HepG2 (cell line): ENCODE results near the gene TNNI2. TPM values are rescaled to one million over a fixed set of nuclear protein-coding genes. Genes with fewer than 3 reads are reported as not detected.

Experiments
- ATAC-seq: fragments of 200-7000 bp; cut with Tn5 transposase; 3 replicates; pipeline ENCODE4 v1.9.1; 2020; ENCODE audit warnings: mild to moderate bottlenecking, moderate library complexity
- BruUV-seq: library from RNA; stranded (reverse); fragments of 400-500 nt; replicated peaks from 2 replicates; lab custom pipeline; 2021; lab: Mats Ljungman, UMichigan
- CTCF ChIA-PET: fragments of 300-600 bp; formaldehyde crosslinking; extraction: SDS; loops from one replicate; lab custom pipeline; 2021; ENCODE audit warnings: low total read pairs, inconsistent platforms, low intra/inter-chr PET ratio; lab: Yijun Ruan, JAX
- POLR2A ChIA-PET: fragments of 350-600 bp; sonication (Branson Sonifier 250); formaldehyde crosslinking; loops from one replicate; lab custom pipeline; 2020; ENCODE audit warnings: antibody characterized with exemption, inconsistent platforms; lab: Yijun Ruan, JAX
- DNase-seq: peaks from one replicate; pipeline ENCODE4 v3.0.0-alpha.2; 2015; ENCODE audit warnings: low spot score
- FAIRE-seq: peaks from 3 replicates; lab custom pipeline; 2011; peaks lifted over from hg19 to GRCh38; lab: Jason Lieb, UNC
- H2AFZ ChIP-seq: one replicate; pipeline ENCODE4 v1.6.1; 2011; ENCODE audit warnings: low read length, inconsistent platforms
- H3K27ac ChIP-seq: fragments of 300-600 bp; 3 replicates; pipeline ENCODE4 v1.8.0; 2011; ENCODE audit warnings: mixed run types, mild to moderate bottlenecking, mixed read lengths, low read length, inconsistent platforms; ENCODE audit not compliant: insufficient read depth; ENCODE audit errors: extremely low read length
- H3K27me3 ChIP-seq, 2 experiments: fragments of 200-600 bp in 1 of 2; 2 replicates in 1 of 2; 3 replicates in 1 of 2; pipeline versions ENCODE4 v1.6.0 to v1.8.0; 2011; ENCODE audit warnings: low read length in 2 of 2, mild to moderate bottlenecking in 2 of 2, moderate library complexity in 2 of 2, inconsistent platforms in 1 of 2; ENCODE audit not compliant: insufficient read depth in 2 of 2, control insufficient read depth in 1 of 2
- H3K36me3 ChIP-seq, 2 experiments: fragments of 200-600 bp in 1 of 2; replicated peaks in 1 of 2; 2 replicates in 1 of 2; 3 replicates in 1 of 2; pipeline versions ENCODE4 v1.5.1 to v1.8.0; 2011; ENCODE audit warnings: low read length in 2 of 2, inconsistent platforms in 1 of 2; ENCODE audit not compliant: insufficient read depth in 2 of 2, control insufficient read depth in 1 of 2
- H3K4me1 ChIP-seq: 2 replicates; pipeline ENCODE4 v1.5.1; 2012; ENCODE audit warnings: low read length, inconsistent platforms; ENCODE audit not compliant: insufficient read depth
- H3K4me2 ChIP-seq: 2 replicates; pipeline ENCODE4 v1.6.0; 2011; ENCODE audit warnings: low read depth, low read length, inconsistent platforms
- H3K4me3 ChIP-seq, 3 experiments: fragments of 200-600 bp in 1 of 3; sonication (generic), shearing (Covaris generic) in 1 of 3; replicated peaks in 1 of 3; 2 replicates each; pipeline ENCODE4 v1.5.1; 2011 to 2016; ENCODE audit warnings: low read length in 3 of 3, inconsistent platforms in 2 of 3, low read depth in 2 of 3, mild to moderate bottlenecking in 2 of 3, control low read depth in 1 of 3, mixed read lengths in 1 of 3; ENCODE audit not compliant: insufficient read depth in 1 of 3
- H3K79me2 ChIP-seq: one replicate; pipeline ENCODE4 v1.6.1; 2011; ENCODE audit warnings: low read length, inconsistent platforms; ENCODE audit not compliant: insufficient read depth
- H3K9ac ChIP-seq: 2 replicates; pipeline ENCODE4 v1.6.0; 2011; ENCODE audit warnings: mild to moderate bottlenecking, low read depth, low read length, inconsistent platforms; ENCODE audit not compliant: insufficient read depth
- H3K9me3 ChIP-seq: 2 replicates; pipeline ENCODE4 v1.5.1; 2012; ENCODE audit warnings: mild to moderate bottlenecking, low read length
- H4K20me1 ChIP-seq: 2 replicates; pipeline ENCODE4 v1.6.0; 2011; ENCODE audit warnings: inconsistent platforms, mild to moderate bottlenecking, low read length, moderate library complexity; ENCODE audit not compliant: insufficient read depth
- BORCS8-MEF2B ChIP-seq: sonication (generic); formaldehyde crosslinking; IDR thresholded peaks from 2 replicates; pipeline ENCODE4 v1.8.0; 2022; ENCODE audit warnings: mild to moderate bottlenecking, missing genetic modification reagents
- KAT8 ChIP-seq: IDR thresholded peaks from 2 replicates; pipeline ENCODE4 v1.6.1; 2016; ENCODE audit warnings: missing genetic modification reagents, missing compliant biosample characterization
- NCOA1 ChIP-seq: sonication (generic); formaldehyde crosslinking; IDR thresholded peaks from 2 replicates; pipeline ENCODE4 v1.9.0; 2021; ENCODE audit warnings: missing genetic modification reagents
- SSRP1 ChIP-seq: IDR thresholded peaks from 2 replicates; pipeline ENCODE4 v1.6.1; 2016; ENCODE audit warnings: control low read depth
- ZNF597 ChIP-seq: sonication (generic); formaldehyde crosslinking; IDR thresholded peaks from 2 replicates; pipeline ENCODE4 v1.5.0; 2020; ENCODE audit warnings: missing genetic modification reagents
- ZSCAN9 ChIP-seq: IDR thresholded peaks from 2 replicates; pipeline ENCODE4 v1.6.1; 2016; ENCODE audit warnings: borderline replicate concordance
- WGBS: methylation state at CpG from one replicate; pipeline ENCODE4 v1.1.6; 2017; ENCODE audit warnings: low lambda C conversion rate; 5-methylcytosine and 5-hydroxymethylcytosine counted together
- in situ Hi-C: cut with HindIII; loops from 2 replicates; pipeline ENCODE4 v1.10.0; 2017; ENCODE audit warnings: low pct_unique_long_range_greater_than_20kb; ENCODE audit not compliant: extremely low pct_ligation_motif_present
- intact Hi-C: fragments of 100-400 bp; cut with micrococcal nuclease; formaldehyde crosslinking; loops from one replicate; pipeline ENCODE4 v1.10.0; 2022; ENCODE audit not compliant: unreplicated experiment
- polyA plus RNA-seq, 8 experiments: library from polyadenylated mRNA; depleted of rRNA in 3 of 8; stranded (reverse) in 7 of 8; unstranded in 1 of 8; fragments of >200 nt; fragmentation: Illumina TruSeq in 4 of 8; extraction: Trizol in 4 of 8; gene quantifications; 2 replicates each; pipeline versions ENCODE4 v1.2.1 to v1.2.3, GENCODE V29; 2011 to 2016; ENCODE audit warnings: low read depth in 4 of 8, missing spikeins in 1 of 8, mixed read lengths in 1 of 8; ENCODE audit not compliant: insufficient read depth in 1 of 8
- total RNA-seq, 5 experiments: library from RNA; depleted of rRNA; stranded (reverse); fragments of >200 nt; fragmentation: Illumina TruSeq; extraction: Trizol; gene quantifications; 2 replicates each; pipeline ENCODE4 v1.2.3, GENCODE V29; 2016; ENCODE audit warnings: low read depth in 1 of 5

TNNI2 gene
- total and polyA plus RNA-seq, 2 of the 13 experiments (the other 11 are each of a cell fraction or from before 2014, with no cell fraction given) = 7.2 to 12.0 TPM

- Histone ChIP-seq H3K9ac (no peak overlapping the region), H3K27ac (no peak overlapping the region), H4K20me1 (no peaks in the 10 kb centered on the region), H3K36me3 (no peaks in the 10 kb centered on the region), H3K9me3 (no peaks in the 10 kb centered on the region), H3K27me3 (peaks cover 3 to 53% of the 10 kb centered on the region in 2 experiments; a peak in 3 of 5 replicates), H3K4me1 (no peaks in the 10 kb centered on the region), H3K79me2 (no peaks in the 10 kb centered on the region), H3K4me3 (no peak overlapping the region), H3K4me2 (no peak overlapping the region), H2AFZ (no peak overlapping the region)
- no peak for ATAC-seq
- intact Hi-C loops (no loop called here), in situ Hi-C loops (no loop called here)
- no peak for DNase-seq
- 41% methylated on average over 10 of the region's 10 CpGs for WGBS
- ChIA-PET POLR2A (no interaction called here), CTCF (no interaction called here)
- no peak for FAIRE-seq
- TF ChIP-seq KAT8 (CRISPR knock-in tag) (no peak), ZSCAN9 (CRISPR knock-in tag) (no peak)
- BruUV-seq = no TSS peak
Observed at GRCh38 chr11:1810761-1811160, 28.0 kb upstream of the TNNI2 start.

GRCh38 chr11:1812274-1812673 lies 26.5 kb upstream of the TNNI2 start:
- POLR2A ChIA-PET = no interaction called here
- H3K9ac ChIP-seq = no peak overlapping the region
- H3K4me2 ChIP-seq = no peak overlapping the region
- CTCF ChIA-PET = no interaction called here
- in situ Hi-C loops = no loop called here
- DNase-seq (no peak), FAIRE-seq (no peak), ATAC-seq (no peak)
- no peak for TF ChIP-seq BORCS8-MEF2B
- TF ChIP-seq SSRP1 (CRISPR knock-in tag) = no peak
- no peak for TF ChIP-seq NCOA1
- no peak for TF ChIP-seq ZNF597 (CRISPR knock-in tag)
- no peaks in the 10 kb centered on the region for H3K79me2 ChIP-seq
- H2AFZ ChIP-seq = no peak overlapping the region
- no peak overlapping the region for H3K4me3 ChIP-seq
- H3K4me1 ChIP-seq = no peaks in the 10 kb centered on the region
- H3K27me3 ChIP-seq = peaks cover 3 to 56% of the 10 kb centered on the region in 2 experiments; a peak in 3 of 5 replicates
- BruUV-seq = no TSS peak
- no peaks in the 10 kb centered on the region for H3K9me3 ChIP-seq
- intact Hi-C loops = no loop called here
- H3K36me3 ChIP-seq = no peaks in the 10 kb centered on the region
- no peak overlapping the region for H3K27ac ChIP-seq
- H4K20me1 ChIP-seq = no peaks in the 10 kb centered on the region
- WGBS = 31% methylated on average over 5 of the region's 5 CpGs
